Mesenchymal stem cell (in vitro differentiated cells and primary cell): Measurements from ENCODE around the gene ABHD2.

ENCODE experiments used
- DNase-seq: peaks from one replicate; pipeline ENCODE4 v3.0.0-alpha.2; 2013
- H2AFZ ChIP-seq: one replicate; pipeline ENCODE4 v1.6.1; 2013; ENCODE audit warnings: low read depth, mild to moderate bottlenecking, control low read depth, inconsistent platforms, low read length, moderate library complexity
- H2AK5ac ChIP-seq: 2 replicates; pipeline ENCODE4 v1.6.1; 2013; ENCODE audit warnings: low read length, moderate library complexity, mild to moderate bottlenecking, inconsistent platforms; ENCODE audit not compliant: severe bottlenecking
- H2BK120ac ChIP-seq: one replicate; pipeline ENCODE4 v1.6.1; 2013; ENCODE audit warnings: low read depth, mild to moderate bottlenecking, inconsistent platforms, low read length, moderate library complexity
- H2BK12ac ChIP-seq, 2 experiments: one replicate each; pipeline ENCODE4 v1.6.1; 2013; ENCODE audit warnings: inconsistent platforms in 2 of 2, low read length in 2 of 2, mild to moderate bottlenecking in 2 of 2, moderate library complexity in 2 of 2, control low read depth in 1 of 2
- H2BK15ac ChIP-seq: one replicate; pipeline ENCODE4 v1.6.1; 2013; ENCODE audit warnings: mild to moderate bottlenecking, low read depth, inconsistent platforms; ENCODE audit not compliant: poor library complexity, severe bottlenecking
- H2BK5ac ChIP-seq: 2 replicates; pipeline ENCODE4 v1.6.1; 2013; ENCODE audit warnings: low read depth, mild to moderate bottlenecking, low read length, control low read depth, inconsistent platforms; ENCODE audit not compliant: poor library complexity, severe bottlenecking
- H3K14ac ChIP-seq, 2 experiments: one replicate each; pipeline ENCODE4 v1.6.1; 2013; ENCODE audit warnings: inconsistent platforms in 2 of 2, low read length in 2 of 2, control low read depth in 1 of 2, mild to moderate bottlenecking in 1 of 2, moderate library complexity in 1 of 2
- H3K18ac ChIP-seq, 2 experiments: one replicate each; pipeline ENCODE4 v1.6.1; 2013; ENCODE audit warnings: inconsistent platforms in 2 of 2, low read length in 2 of 2, control low read depth in 1 of 2, low read depth in 1 of 2, mild to moderate bottlenecking in 1 of 2
- H3K23ac ChIP-seq, 2 experiments: one replicate each; pipeline ENCODE4 v1.6.1; 2013; ENCODE audit warnings: inconsistent platforms in 2 of 2, low read length in 2 of 2, mild to moderate bottlenecking in 2 of 2, moderate library complexity in 2 of 2, control low read depth in 1 of 2
- H3K27ac ChIP-seq: 2 replicates; pipeline ENCODE4 v1.5.1; 2013; ENCODE audit warnings: mild to moderate bottlenecking, moderate library complexity, low read length, control low read depth, inconsistent platforms; ENCODE audit not compliant: poor library complexity, severe bottlenecking
- H3K27me3 ChIP-seq, 2 experiments: 2 replicates each; pipeline versions ENCODE4 v1.6.1 to v1.7.0; 2013; ENCODE audit warnings: low read length in 2 of 2, mild to moderate bottlenecking in 2 of 2, moderate library complexity in 2 of 2, control low read depth in 1 of 2, inconsistent platforms in 1 of 2; ENCODE audit not compliant: control insufficient read depth in 1 of 2, insufficient read depth in 1 of 2
- H3K36me3 ChIP-seq, 2 experiments: 2 replicates each; pipeline versions ENCODE4 v1.6.1 to v1.7.0; 2013; ENCODE audit warnings: low read length in 2 of 2, control low read depth in 1 of 2, inconsistent platforms in 1 of 2, low read depth in 1 of 2, mild to moderate bottlenecking in 1 of 2; ENCODE audit not compliant: insufficient read depth in 2 of 2, control insufficient read depth in 1 of 2
- H3K4ac ChIP-seq, 2 experiments: one replicate each; pipeline ENCODE4 v1.6.1; 2013; ENCODE audit warnings: inconsistent platforms in 2 of 2, low read length in 2 of 2, mild to moderate bottlenecking in 2 of 2, moderate library complexity in 2 of 2, control low read depth in 1 of 2, low read depth in 1 of 2
- H3K4me1 ChIP-seq: 2 replicates; pipeline ENCODE4 v1.6.1; 2013; ENCODE audit warnings: low read depth, low read length, control low read depth; ENCODE audit not compliant: control insufficient read depth, insufficient read depth
- H3K4me2 ChIP-seq: 2 replicates; pipeline ENCODE4 v1.6.1; 2013; ENCODE audit warnings: low read length, mild to moderate bottlenecking, inconsistent platforms; ENCODE audit not compliant: poor library complexity, severe bottlenecking
- H3K4me3 ChIP-seq, 2 experiments: 2 replicates each; pipeline versions ENCODE4 v1.5.1 to v1.7.0; 2013; ENCODE audit warnings: low read length in 2 of 2, mild to moderate bottlenecking in 2 of 2, control low read depth in 1 of 2, low read depth in 1 of 2; ENCODE audit not compliant: insufficient read depth in 1 of 2
- H3K79me1 ChIP-seq: replicated peaks from 2 replicates; pipeline ENCODE4 v1.6.1; 2013; ENCODE audit warnings: mild to moderate bottlenecking, control low read depth, low read length, inconsistent platforms; ENCODE audit not compliant: poor library complexity, severe bottlenecking
- H3K9ac ChIP-seq: 2 replicates; pipeline ENCODE4 v1.7.0; 2013; ENCODE audit warnings: mild to moderate bottlenecking, low read length, moderate library complexity
- H3K9me3 ChIP-seq: 2 replicates; pipeline ENCODE4 v1.7.0; 2013; ENCODE audit warnings: mild to moderate bottlenecking, low read length; ENCODE audit not compliant: control insufficient read depth
- H4K8ac ChIP-seq: one replicate; pipeline ENCODE4 v1.6.1; 2013; ENCODE audit warnings: inconsistent platforms, mild to moderate bottlenecking, low read length, moderate library complexity
- H4K91ac ChIP-seq: one replicate; pipeline ENCODE4 v1.6.1; 2013; ENCODE audit warnings: mild to moderate bottlenecking, low read length, inconsistent platforms
- WGBS: methylation state at CpG from one replicate; pipeline ENCODE4 v1.1.7; 2013; ENCODE audit warnings: mixed read lengths; 5-methylcytosine and 5-hydroxymethylcytosine counted together

The ABHD2 gene

GRCh38 chr15:89090791-89091626 lies 2.8 kb downstream of the ABHD2 start:
- no peak overlapping the region for H2BK12ac ChIP-seq
- H2AK5ac ChIP-seq, result no peak overlapping the region
- H2BK15ac ChIP-seq, result no peak overlapping the region
- no peaks in the 10 kb centered on the region for H3K9me3 ChIP-seq
- peak overlapping the region; percentile 89 for H3K9ac ChIP-seq
- 41% methylated on average over 11 of the region's 12 CpGs for WGBS
- H3K23ac ChIP-seq, result no peak overlapping the region
- no peak overlapping the region for H3K18ac ChIP-seq
- H4K8ac ChIP-seq, result no peak overlapping the region
- no peak overlapping the region for H4K91ac ChIP-seq
- H2BK5ac ChIP-seq, result no peak overlapping the region
- peak overlapping the region; percentile 17 for H3K4me2 ChIP-seq
- H3K4me3 ChIP-seq, result peak overlapping the region in 1 of 2 experiments; percentile 78
- H3K27me3 ChIP-seq, result no peaks in the 10 kb centered on the region
- peaks cover 32% of the 10 kb centered on the region for H3K79me1 ChIP-seq
- peak; percentile 71 for DNase-seq
- no peak overlapping the region for H3K4ac ChIP-seq
- H3K27ac ChIP-seq, result peak overlapping the region; percentile 21
- peaks cover 0 to 30% of the 10 kb centered on the region in 2 experiments for H3K36me3 ChIP-seq
- H2AFZ ChIP-seq, result no peak overlapping the region
- H3K4me1 ChIP-seq, result peaks cover 19% of the 10 kb centered on the region
- H3K14ac ChIP-seq, result peak overlapping the region in 1 of 2 experiments; percentile 22
- H2BK120ac ChIP-seq, result no peak overlapping the region

DNA sequence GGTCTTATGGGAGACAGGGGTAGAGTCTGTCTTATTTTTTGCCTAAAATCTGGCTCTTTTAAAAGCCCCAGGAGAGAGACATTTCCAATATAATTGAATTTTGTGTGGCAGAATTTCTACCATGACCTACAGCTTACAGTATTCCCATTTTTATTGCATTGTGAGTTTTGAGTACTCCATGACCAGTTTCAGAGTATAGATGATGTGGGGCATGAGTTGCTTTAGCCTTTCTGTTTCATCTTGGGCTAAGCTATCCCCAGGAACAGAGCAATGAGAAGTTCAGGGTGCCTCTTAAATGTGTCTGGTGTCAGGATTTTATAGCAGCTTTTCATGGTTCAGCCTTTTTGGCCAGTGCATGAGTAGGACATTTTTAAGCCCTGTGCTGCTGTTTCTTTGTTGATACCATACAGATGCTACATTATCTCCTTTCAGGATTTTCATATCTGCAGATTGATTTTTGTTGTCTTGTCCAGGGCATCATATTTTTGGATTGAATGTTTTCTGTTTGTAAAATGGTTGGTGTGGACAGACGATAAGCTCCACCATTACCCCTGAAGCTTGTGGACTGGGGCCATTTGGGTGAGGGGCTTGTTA lies 3.5 kb downstream of the ABHD2 start:
- no peak overlapping the region for H3K4ac ChIP-seq
- H2AFZ ChIP-seq, result no peak overlapping the region
- H2AK5ac ChIP-seq, result peak overlapping the region; percentile 33
- no peak overlapping the region for H2BK5ac ChIP-seq
- H3K27ac ChIP-seq, result no peak overlapping the region
- peaks cover 35% of the 10 kb centered on the region for H3K79me1 ChIP-seq
- no peak for DNase-seq
- H3K4me1 ChIP-seq, result peaks cover 19% of the 10 kb centered on the region
- H4K91ac ChIP-seq, result no peak overlapping the region
- H3K4me2 ChIP-seq, result no peak overlapping the region
- 95% methylated on average over 1 of the region's 1 CpG for WGBS
- H2BK15ac ChIP-seq, result no peak overlapping the region
- no peak overlapping the region for H2BK12ac ChIP-seq
- no peaks in the 10 kb centered on the region for H3K9me3 ChIP-seq
- no peak overlapping the region for H2BK120ac ChIP-seq
- H3K14ac ChIP-seq, result no peak overlapping the region
- peak overlapping the region; percentile 89 for H3K9ac ChIP-seq
- H3K23ac ChIP-seq, result no peak overlapping the region
- H3K4me3 ChIP-seq, result peak overlapping the region in 1 of 2 experiments; percentile 78
- no peak overlapping the region for H4K8ac ChIP-seq
- H3K36me3 ChIP-seq, result peaks cover 0 to 30% of the 10 kb centered on the region in 2 experiments
- H3K27me3 ChIP-seq, result no peaks in the 10 kb centered on the region
- no peak overlapping the region for H3K18ac ChIP-seq

DNA sequence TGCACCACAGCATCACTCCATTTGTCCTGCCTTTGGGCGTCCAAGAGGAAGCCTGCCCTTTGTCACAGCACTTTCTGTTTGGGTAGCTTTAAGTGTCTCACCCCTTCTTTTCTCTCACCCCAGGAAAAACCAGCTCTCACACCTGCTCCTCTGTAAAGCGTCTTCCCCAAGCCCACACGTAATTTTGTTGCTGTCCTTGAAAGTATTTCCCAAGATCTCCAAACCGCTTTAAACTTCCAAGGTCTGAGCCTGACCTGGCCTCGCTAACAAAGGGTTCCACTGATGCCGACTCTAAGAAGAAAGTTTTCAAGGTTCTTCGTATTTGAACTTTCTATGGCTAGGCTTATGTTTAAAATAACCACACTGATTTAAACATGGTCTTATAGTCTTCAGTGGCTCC lies 5.3 kb downstream of the ABHD2 start:
- Histone ChIP-seq H3K4ac (no peak overlapping the region), H3K27ac (no peak overlapping the region), H2AFZ (no peak overlapping the region), H3K27me3 (no peaks in the 10 kb centered on the region), H3K18ac (no peak overlapping the region), H4K8ac (no peak overlapping the region), H2BK120ac (no peak overlapping the region), H2BK12ac (no peak overlapping the region), H3K79me1 (peaks cover 39% of the 10 kb centered on the region), H2BK5ac (no peak overlapping the region), H3K9me3 (no peaks in the 10 kb centered on the region), H3K9ac (no peak overlapping the region), H3K23ac (no peak overlapping the region), H3K36me3 (peaks cover 0 to 30% of the 10 kb centered on the region in 2 experiments), H4K91ac (no peak overlapping the region), H2BK15ac (no peak overlapping the region), H3K4me2 (no peak overlapping the region), H2AK5ac (no peak overlapping the region), H3K4me3 (no peak overlapping the region), H3K4me1 (peaks cover 12% of the 10 kb centered on the region), H3K14ac (no peak overlapping the region)
- 93% methylated on average over 7 of the region's 7 CpGs for WGBS
- DNase-seq, result no peak

GRCh38 chr15:89095073-89095472 lies 6.8 kb downstream of the ABHD2 start:
- Histone ChIP-seq H4K8ac (no peak overlapping the region), H3K4me3 (no peak overlapping the region), H3K14ac (no peak overlapping the region), H3K27ac (no peak overlapping the region), H3K4ac (no peak overlapping the region), H3K79me1 (peaks cover 39% of the 10 kb centered on the region), H3K36me3 (peaks cover 0 to 34% of the 10 kb centered on the region in 2 experiments), H3K4me2 (no peak overlapping the region), H3K27me3 (no peaks in the 10 kb centered on the region), H2BK5ac (no peak overlapping the region), H3K23ac (no peak overlapping the region), H3K9me3 (no peaks in the 10 kb centered on the region), H2BK15ac (no peak overlapping the region), H3K4me1 (peaks cover 3% of the 10 kb centered on the region), H2BK12ac (no peak overlapping the region), H3K18ac (no peak overlapping the region), H3K9ac (no peak overlapping the region), H4K91ac (no peak overlapping the region), H2BK120ac (no peak overlapping the region), H2AFZ (no peak overlapping the region), H2AK5ac (no peak overlapping the region)
- no peak for DNase-seq
- WGBS, result 94% methylated on average over 5 of the region's 5 CpGs
